WERI-Rb-1 (cell line): ENCODE results near the gene GBP2.

Experiments
- DNase-seq: peaks from one replicate; pipeline ENCODE4 v3.0.0-alpha.2; 2020
- H3K27ac ChIP-seq: fragments of 250-450 bp; sonication (Bioruptor Pico); 2 replicates; pipeline ENCODE4 v1.5.1; 2020; ENCODE audit warnings: mild to moderate bottlenecking, moderate library complexity
- H3K27me3 ChIP-seq: fragments of 250-450 bp; sonication (Bioruptor Pico); 2 replicates; pipeline ENCODE4 v1.5.1; 2021; ENCODE audit warnings: mild to moderate bottlenecking, low read depth, moderate library complexity; ENCODE audit not compliant: insufficient read depth, severe bottlenecking
- H3K36me3 ChIP-seq: fragments of 250-450 bp; sonication (Bioruptor Pico); 2 replicates; pipeline ENCODE4 v1.5.1; 2020; ENCODE audit warnings: mild to moderate bottlenecking, moderate library complexity
- H3K4me3 ChIP-seq: 2 replicates; pipeline ENCODE4 v1.5.1; 2011; ENCODE audit warnings: low read depth, mild to moderate bottlenecking, control low read depth, low read length
- H3K9me3 ChIP-seq: fragments of 250-450 bp; sonication (Bioruptor Pico); 2 replicates; pipeline ENCODE4 v1.5.1; 2021; ENCODE audit warnings: mild to moderate bottlenecking, moderate library complexity; ENCODE audit not compliant: severe bottlenecking
- CTCF ChIP-seq: IDR thresholded peaks from 2 replicates; pipeline ENCODE4 v1.5.1; 2011; ENCODE audit warnings: low read depth, mild to moderate bottlenecking, control low read depth, inconsistent platforms, low read length

GBP2 gene

GRCh38 chr1:89125913-89126580 lies at the start of gene GBP2:
GBP2 (minus strand) TSS chr1:89126114; CDS start chr1:89121966, 4,148 bp downstream.
- Histone ChIP-seq H3K4me3 (no peak within 1 kb of the TSS), H3K36me3 (no peaks in the 10 kb centered on the region), H3K9me3 (no peaks in the 10 kb centered on the region), H3K27ac (no peak within 1 kb of the TSS), H3K27me3 (peaks cover 5% of the 10 kb centered on the region)
- TF ChIP-seq CTCF, result no peak
- no peak for DNase-seq

GRCh38 chr1:89174491-89174890 lies 48.6 kb upstream of the GBP2 start:
- no peak for DNase-seq
- Histone ChIP-seq H3K27ac (no peak overlapping the region), H3K9me3 (no peaks in the 10 kb centered on the region), H3K27me3 (peaks cover 11% of the 10 kb centered on the region), H3K36me3 (no peaks in the 10 kb centered on the region), H3K4me3 (no peak overlapping the region)
- no peak for TF ChIP-seq CTCF

- TF ChIP-seq CTCF, result no peak
- DNase-seq, result no peak
- H3K27ac ChIP-seq, result no peak overlapping the region
Observed at GRCh38 chr1:89172468-89173143, 46.7 kb upstream of the GBP2 start.

GRCh38 chr1:89171067-89171438 lies 45.1 kb upstream of the GBP2 start:
- Histone ChIP-seq H3K36me3 (no peaks in the 10 kb centered on the region), H3K9me3 (no peaks in the 10 kb centered on the region), H3K27ac (no peak overlapping the region), H3K4me3 (no peak overlapping the region), H3K27me3 (no peaks in the 10 kb centered on the region)
- DNase-seq, result no peak
- TF ChIP-seq CTCF, result no peak

More at GRCh38 chr1:89172468-89173143, 46.7 kb upstream of the GBP2 start:
- no peaks in the 10 kb centered on the region for H3K9me3 ChIP-seq
- no peak overlapping the region for H3K4me3 ChIP-seq
- peaks cover 4% of the 10 kb centered on the region for H3K27me3 ChIP-seq
- no peaks in the 10 kb centered on the region for H3K36me3 ChIP-seq

GRCh38 chr1:89170170-89171066 lies 44.5 kb upstream of the GBP2 start:
- DNase-seq, result no peak
- no peaks in the 10 kb centered on the region for H3K27me3 ChIP-seq
- no peaks in the 10 kb centered on the region for H3K9me3 ChIP-seq
- H3K4me3 ChIP-seq, result no peak overlapping the region
- TF ChIP-seq CTCF, result no peak
- H3K27ac ChIP-seq, result no peak overlapping the region
- no peaks in the 10 kb centered on the region for H3K36me3 ChIP-seq
